GM10266 (cell line): ENCODE results near the gene POFUT2.

Experiments
- DNase-seq: peaks from one replicate; pipeline ENCODE4 v3.0.0; 2012; ENCODE audit errors: extremely low spot score
- TF ChIP-seq, protein P1 (sequence below): IDR thresholded peaks from 2 replicates; pipeline ENCODE4 v1.5.1; 2012; ENCODE audit warnings: mild to moderate bottlenecking, low read depth; ENCODE audit not compliant: control insufficient read depth, insufficient read depth; ENCODE audit errors: missing control alignments

POFUT2 gene

DNA sequence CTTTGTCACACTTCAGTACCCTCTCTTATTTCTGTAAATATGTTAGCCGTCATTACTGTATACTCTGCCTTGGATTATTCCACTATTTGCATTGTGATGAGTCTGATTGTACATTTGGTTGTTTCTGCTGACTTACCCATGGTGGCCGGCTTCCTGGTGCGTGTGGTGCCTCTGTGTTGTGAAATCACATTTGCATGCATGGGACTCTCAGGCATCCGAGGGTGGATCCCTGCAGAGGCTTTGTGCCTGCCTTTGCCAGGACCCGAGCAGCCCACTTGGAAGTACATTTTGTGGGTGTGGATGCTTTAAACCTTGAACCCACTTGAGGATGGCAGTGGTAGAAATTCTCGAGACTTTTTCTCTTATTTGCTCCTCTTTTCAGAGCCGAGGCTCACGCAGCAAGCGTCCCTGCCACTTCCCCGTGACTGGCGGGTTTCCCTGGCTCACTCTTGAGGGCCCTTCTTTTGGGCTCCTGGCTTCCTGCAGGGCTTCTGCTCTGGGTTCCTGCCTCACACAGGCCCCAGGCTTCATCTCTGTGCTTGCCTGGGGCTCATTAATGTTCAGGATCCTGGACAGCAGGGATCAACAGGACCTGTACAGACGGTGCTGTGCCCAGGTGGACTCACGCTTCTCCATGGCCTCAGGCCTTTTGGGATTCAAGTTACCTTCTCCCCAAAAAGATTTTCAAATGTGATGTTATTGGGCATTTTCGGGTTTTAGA, 36.6 kb downstream of the POFUT2 start:
- no peak for DNase-seq
- TF ChIP-seq, protein P1, sequence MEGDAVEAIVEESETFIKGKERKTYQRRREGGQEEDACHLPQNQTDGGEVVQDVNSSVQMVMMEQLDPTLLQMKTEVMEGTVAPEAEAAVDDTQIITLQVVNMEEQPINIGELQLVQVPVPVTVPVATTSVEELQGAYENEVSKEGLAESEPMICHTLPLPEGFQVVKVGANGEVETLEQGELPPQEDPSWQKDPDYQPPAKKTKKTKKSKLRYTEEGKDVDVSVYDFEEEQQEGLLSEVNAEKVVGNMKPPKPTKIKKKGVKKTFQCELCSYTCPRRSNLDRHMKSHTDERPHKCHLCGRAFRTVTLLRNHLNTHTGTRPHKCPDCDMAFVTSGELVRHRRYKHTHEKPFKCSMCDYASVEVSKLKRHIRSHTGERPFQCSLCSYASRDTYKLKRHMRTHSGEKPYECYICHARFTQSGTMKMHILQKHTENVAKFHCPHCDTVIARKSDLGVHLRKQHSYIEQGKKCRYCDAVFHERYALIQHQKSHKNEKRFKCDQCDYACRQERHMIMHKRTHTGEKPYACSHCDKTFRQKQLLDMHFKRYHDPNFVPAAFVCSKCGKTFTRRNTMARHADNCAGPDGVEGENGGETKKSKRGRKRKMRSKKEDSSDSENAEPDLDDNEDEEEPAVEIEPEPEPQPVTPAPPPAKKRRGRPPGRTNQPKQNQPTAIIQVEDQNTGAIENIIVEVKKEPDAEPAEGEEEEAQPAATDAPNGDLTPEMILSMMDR, result no peak

DNA sequence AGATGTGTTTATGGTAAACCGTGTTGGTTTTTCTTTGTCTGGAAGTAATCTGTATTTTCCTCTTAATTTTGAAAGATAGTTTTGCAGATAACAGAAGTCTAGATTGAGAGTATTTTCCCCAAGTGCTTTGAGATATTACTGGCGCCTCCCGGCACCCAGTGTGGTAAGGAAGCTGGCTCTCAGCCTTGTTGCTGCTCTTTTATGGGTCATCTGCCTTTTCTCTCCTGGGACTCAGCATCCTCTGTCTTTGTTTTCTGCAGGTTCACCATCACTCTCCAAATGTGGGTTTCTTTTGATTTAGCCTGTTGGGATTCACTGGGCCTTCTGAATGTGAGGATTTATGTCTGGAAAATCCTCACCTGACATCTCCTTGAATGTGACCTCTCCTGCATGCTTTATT, 37.4 kb downstream of the POFUT2 start:
- TF ChIP-seq, protein P1, result no peak
- no peak for DNase-seq

DNA sequence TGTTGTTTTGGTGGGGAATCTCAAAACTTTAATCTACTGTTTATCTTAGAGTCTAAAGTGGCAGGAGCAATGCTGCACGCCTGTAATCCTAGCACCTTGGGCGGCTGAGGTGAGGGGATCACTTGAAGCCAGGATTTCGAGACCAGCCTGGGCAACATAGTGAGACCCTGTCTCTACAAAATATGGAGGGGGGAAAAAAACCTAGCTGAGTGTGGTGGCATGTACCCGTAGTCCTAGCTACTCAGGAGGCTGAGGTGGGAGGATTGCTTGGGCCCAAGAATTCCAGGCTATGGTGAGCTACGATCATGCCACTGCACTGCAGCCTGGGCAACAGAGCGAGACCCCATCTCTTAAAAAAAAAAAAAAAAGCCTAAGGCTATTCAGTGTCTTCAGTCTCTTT, 38.1 kb downstream of the POFUT2 start:
- TF ChIP-seq, protein P1, result no peak
- no peak for DNase-seq

DNA sequence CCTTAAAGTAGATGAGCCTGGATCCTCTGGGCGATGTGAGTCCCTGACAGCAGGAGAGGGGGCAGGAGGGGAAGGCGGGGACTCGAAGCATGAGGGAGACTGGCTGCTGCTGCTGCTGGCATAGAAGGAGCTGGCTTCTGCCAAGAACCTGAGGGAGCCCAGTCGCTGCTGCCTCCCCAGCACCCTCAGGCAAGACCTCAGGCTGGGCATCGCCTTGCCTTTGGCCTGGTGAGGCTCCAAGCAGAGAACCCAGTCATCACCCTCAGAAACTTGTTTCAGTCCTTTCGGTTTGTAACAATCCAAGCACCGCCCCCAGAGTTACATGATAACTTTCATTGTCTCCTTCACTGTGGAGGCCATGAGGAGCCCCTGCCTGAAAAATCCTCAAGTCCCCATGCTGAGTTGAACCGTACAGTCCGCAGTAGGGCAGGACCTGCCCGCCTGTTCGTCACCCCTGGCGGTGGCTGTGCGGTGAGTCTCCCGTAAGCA, 38.8 kb downstream of the POFUT2 start:
- TF ChIP-seq, protein P1, result no peak
- DNase-seq, result no peak

DNA sequence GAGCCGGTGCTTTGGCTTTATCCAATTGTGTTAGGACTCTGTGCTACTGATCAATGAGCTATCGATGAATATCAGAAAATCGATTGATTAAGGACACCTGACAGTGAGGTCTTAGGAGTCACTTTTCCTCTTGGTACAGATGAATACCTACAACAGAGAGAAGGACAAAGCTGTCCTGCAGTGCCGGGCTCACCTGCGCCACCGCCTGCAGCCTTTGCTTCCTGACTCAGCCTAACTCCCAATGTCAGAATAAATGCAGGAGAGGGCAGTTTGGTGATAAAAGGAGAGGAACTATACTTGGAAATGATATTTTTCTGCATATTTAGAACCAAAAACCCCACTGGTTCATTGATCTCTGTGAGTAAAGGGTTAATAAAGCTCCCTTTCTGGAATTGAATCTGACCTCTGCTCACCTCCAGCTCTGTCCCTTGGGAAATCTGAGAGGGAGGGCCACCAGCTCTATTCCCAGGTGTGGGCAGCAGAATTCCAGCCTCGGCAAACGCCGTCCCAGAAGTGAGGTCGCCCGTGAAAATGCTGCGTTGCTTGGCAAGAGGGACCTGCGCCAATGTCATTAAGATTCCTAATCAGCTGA, 39.3 kb downstream of the POFUT2 start:
- TF ChIP-seq, protein P1, result no peak
- DNase-seq, result no peak

DNA sequence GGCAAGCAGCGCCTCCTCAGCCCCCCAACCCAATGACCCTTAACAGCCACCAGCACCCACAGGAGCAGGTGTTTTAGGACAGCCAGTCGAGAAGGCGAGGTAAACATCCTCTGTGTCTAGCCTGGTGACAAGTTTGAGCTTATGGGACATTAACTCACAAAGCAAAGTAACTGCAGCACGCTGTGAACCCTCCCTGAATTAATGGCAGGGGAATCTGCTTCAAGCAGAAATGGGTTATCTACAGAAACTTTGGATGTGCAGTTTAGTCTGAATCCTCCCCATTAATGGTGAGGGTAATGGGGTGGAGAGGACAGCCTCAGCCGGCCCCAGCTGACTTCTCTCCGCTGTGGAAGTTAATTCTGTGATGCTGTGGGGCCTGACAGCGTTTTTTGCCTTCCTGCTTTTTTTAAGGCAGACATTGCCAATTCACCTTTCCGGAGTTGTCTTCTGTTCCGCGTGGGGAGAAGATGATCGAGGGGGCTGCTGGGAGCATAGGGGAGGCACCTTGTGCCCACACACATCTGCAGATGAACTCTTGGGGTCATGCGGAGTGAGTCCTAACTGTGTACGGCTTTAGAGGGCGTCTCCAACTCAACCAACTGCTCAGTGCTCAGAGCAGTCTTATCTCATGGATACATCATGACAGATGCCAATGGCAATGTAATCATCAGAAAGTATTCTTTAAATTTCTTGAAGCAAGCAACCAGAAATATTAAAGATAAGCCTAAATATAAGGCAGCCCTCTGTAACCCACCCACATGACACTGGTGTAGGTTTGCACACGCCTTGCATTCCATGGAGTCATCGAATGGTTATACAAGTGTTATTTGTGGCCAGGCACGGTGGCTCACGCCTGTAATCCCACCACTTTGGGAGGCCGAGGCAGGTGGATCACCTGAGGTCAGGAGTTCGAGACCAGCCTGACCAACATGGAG, 41.0 kb downstream of the POFUT2 start:
- DNase-seq, result no peak

More for the DNA sequence above, 41.0 kb downstream of the POFUT2 start:
- TF ChIP-seq, protein P1, result no peak
